Esophagus squamous epithelium (tissue), 4 donors: ENCODE data around the gene PKN2.

ENCODE experiments used
- CTCF ChIP-seq, 6 experiments: fragments of 450-650 bp in 4 of 6; fragments of 200-600 bp in 2 of 6; sonication (generic) in 2 of 6; IDR thresholded peaks; one replicate each; pipeline ENCODE4 v1.5.1; 2016 to 2019; ENCODE audit warnings: antibody characterized with exemption in 6 of 6, mild to moderate bottlenecking in 4 of 6, moderate library complexity in 4 of 6
- POLR2A ChIP-seq, 4 donors: fragments of 450-650 bp; IDR thresholded peaks; one replicate each; pipeline ENCODE4 v1.6.1; 2017; ENCODE audit warnings: antibody characterized with exemption in 4 of 4, mild to moderate bottlenecking in 4 of 4, moderate library complexity in 3 of 4

GRCh38 chr1:88740784-88741183, 56.7 kb downstream of the PKN2 start:
- no peak for TF ChIP-seq POLR2A (IDR thresholded peaks at IDR 0.05)
- no peak for TF ChIP-seq CTCF (IDR thresholded peaks at IDR 0.05)
